Natural killer cell (primary cell): ENCODE measurements around the gene COIL. TPM values are rescaled to one million over a fixed set of nuclear protein-coding genes. Genes with fewer than 3 reads are reported as not detected.

Experiments
- ATAC-seq, 3 donors: fragments of 150-1000 bp in 2 of 3; fragments of 200-7000 bp in 1 of 3; cut with Tn5 transposase; 1 replicate in 1 of 3; 2 replicates in 2 of 3; pipeline ENCODE4 v1.10.0; 2021; ENCODE audit warnings: mild to moderate bottlenecking in 2 of 3, moderate library complexity in 2 of 3
- DNase-seq, 2 donors: peaks; one replicate each; pipeline versions ENCODE4 v3.0.0 to v3.0.0-alpha.2; 2013 to 2021; ENCODE audit warnings: mixed read lengths in 1 of 2
- H3K27ac ChIP-seq: one replicate; pipeline ENCODE4 v1.5.1; 2013; ENCODE audit warnings: mild to moderate bottlenecking, low read length
- H3K27me3 ChIP-seq: one replicate; pipeline ENCODE4 v1.6.1; 2013; ENCODE audit warnings: low read length; ENCODE audit not compliant: control insufficient read depth, insufficient read depth
- H3K36me3 ChIP-seq: one replicate; pipeline ENCODE4 v1.6.1; 2013; ENCODE audit warnings: low read length; ENCODE audit not compliant: control insufficient read depth, insufficient read depth
- H3K4me1 ChIP-seq: one replicate; pipeline ENCODE4 v1.6.1; 2013; ENCODE audit warnings: low read length; ENCODE audit not compliant: control insufficient read depth, insufficient read depth
- H3K4me3 ChIP-seq: one replicate; pipeline ENCODE4 v1.5.1; 2013; ENCODE audit warnings: low read length
- H3K9me3 ChIP-seq: one replicate; pipeline ENCODE4 v1.6.1; 2013; ENCODE audit warnings: low read length; ENCODE audit not compliant: control insufficient read depth, insufficient read depth
- H3K27ac Mint-ChIP-seq, 2 donors: one replicate each; pipeline ENCODE4 v1.8.0; 2022; ENCODE audit warnings: mild to moderate bottlenecking in 2 of 2, mixed read lengths in 2 of 2, moderate library complexity in 1 of 2
- H3K27me3 Mint-ChIP-seq, 2 donors: one replicate each; pipeline ENCODE4 v1.8.0; 2022; ENCODE audit warnings: low read depth in 2 of 2, mixed read lengths in 2 of 2
- H3K36me3 Mint-ChIP-seq: one replicate; pipeline ENCODE4 v1.8.0; 2022; ENCODE audit warnings: mixed read lengths
- H3K4me1 Mint-ChIP-seq, 2 donors: one replicate each; pipeline ENCODE4 v1.8.0; 2022; ENCODE audit warnings: mixed read lengths in 2 of 2
- H3K4me3 Mint-ChIP-seq: one replicate; pipeline ENCODE4 v1.8.0; 2022; ENCODE audit warnings: mild to moderate bottlenecking, moderate library complexity, mixed read lengths
- H3K9me3 Mint-ChIP-seq, 2 donors: one replicate each; pipeline ENCODE4 v1.8.0; 2022; ENCODE audit warnings: mixed read lengths in 2 of 2
- CTCF ChIP-seq: fragments of 200-600 bp; IDR thresholded peaks from one replicate; pipeline ENCODE4 v1.8.0; 2022; ENCODE audit warnings: antibody characterized with exemption
- WGBS: methylation state at CpG from one replicate; pipeline ENCODE4 v1.1.7; 2013; ENCODE audit warnings: missing lambda C conversion rate; ENCODE audit not compliant: insufficient coverage; 5-methylcytosine and 5-hydroxymethylcytosine counted together
- intact Hi-C: fragments of 100-400 bp; cut with micrococcal nuclease; formaldehyde crosslinking; loops from one replicate; pipeline ENCODE4 v1.14.2; 2022
- total RNA-seq, 4 donors: library from RNA; stranded (reverse); fragments of 120-200 nt in 1 of 4; gene quantifications; one replicate each; pipeline versions ENCODE4 v1.2.3 to v1.2.4, GENCODE V29; 2013 to 2022

COIL gene
- total RNA-seq, 3 donors from 2014 or later (not counting 1 experiment from before 2014, with no cell fraction given), result 18.6 to 23.8 (median 20.6) TPM

GRCh38 chr17:56929362-56929969 lies 31.4 kb downstream of the COIL start:
- peaks cover 0 to 4% of the 10 kb centered on the region in 2 donors for H3K27me3 Mint-ChIP-seq

GRCh38 chr17:56928586-56928985 lies 32.3 kb downstream of the COIL start:
- Mint-ChIP-seq H3K4me1 (peaks cover 2% of the 10 kb centered on the region in 2 donors), H3K36me3 (no peaks in the 10 kb centered on the region), H3K4me3 (no peak overlapping the region), H3K27ac (no peak overlapping the region), H3K9me3 (no peaks in the 10 kb centered on the region), H3K27me3 (peaks cover 0 to 4% of the 10 kb centered on the region in 2 donors)
- Histone ChIP-seq H3K4me3 (no peak overlapping the region), H3K36me3 (no peaks in the 10 kb centered on the region), H3K4me1 (no peaks in the 10 kb centered on the region), H3K9me3 (no peaks in the 10 kb centered on the region), H3K27ac (no peak overlapping the region), H3K27me3 (no peaks in the 10 kb centered on the region)
- DNase-seq (no peak), ATAC-seq (no peak)
- 71% methylated on average over 1 of the region's 2 CpGs for WGBS
- TF ChIP-seq CTCF, result no peak
- intact Hi-C loops, result no loop called here

More at GRCh38 chr17:56929362-56929969, 31.4 kb downstream of the COIL start:
- Histone ChIP-seq H3K4me1 (no peaks in the 10 kb centered on the region), H3K27ac (no peak overlapping the region), H3K4me3 (no peak overlapping the region), H3K36me3 (no peaks in the 10 kb centered on the region), H3K9me3 (no peaks in the 10 kb centered on the region), H3K27me3 (no peaks in the 10 kb centered on the region)
- DNase-seq (no peak), ATAC-seq (no peak)
- TF ChIP-seq CTCF, result no peak
- Mint-ChIP-seq H3K36me3 (no peaks in the 10 kb centered on the region), H3K4me3 (no peak overlapping the region), H3K27ac (no peak overlapping the region), H3K9me3 (no peaks in the 10 kb centered on the region), H3K4me1 (peaks cover 10 to 11% of the 10 kb centered on the region in 2 donors)
- intact Hi-C loops, result no loop called here

GRCh38 chr17:56926704-56927103 lies 34.1 kb downstream of the COIL start:
- no peaks in the 10 kb centered on the region for H3K4me1 Mint-ChIP-seq
- Histone ChIP-seq H3K27ac (no peak overlapping the region), H3K9me3 (no peaks in the 10 kb centered on the region), H3K36me3 (no peaks in the 10 kb centered on the region), H3K4me3 (no peak overlapping the region), H3K4me1 (no peaks in the 10 kb centered on the region), H3K27me3 (no peaks in the 10 kb centered on the region)
- no peak overlapping the region for H3K4me3 Mint-ChIP-seq
- TF ChIP-seq CTCF, result no peak
- ATAC-seq (no peak), DNase-seq (no peak)
- H3K27me3 Mint-ChIP-seq, result peaks cover 4 to 7% of the 10 kb centered on the region in 2 donors
- 86% methylated on average over 2 of the region's 2 CpGs for WGBS
- intact Hi-C loops, result no loop called here
- H3K9me3 Mint-ChIP-seq, result no peaks in the 10 kb centered on the region
- H3K36me3 Mint-ChIP-seq, result no peaks in the 10 kb centered on the region
- H3K27ac Mint-ChIP-seq, result no peak overlapping the region

GRCh38 chr17:56926270-56926669 lies 34.6 kb downstream of the COIL start:
- no peak overlapping the region for H3K27ac ChIP-seq
- no peaks in the 10 kb centered on the region for H3K9me3 Mint-ChIP-seq
- no peak overlapping the region for H3K4me3 ChIP-seq
- no peaks in the 10 kb centered on the region for H3K36me3 ChIP-seq
- no peaks in the 10 kb centered on the region for H3K27me3 ChIP-seq
- no peaks in the 10 kb centered on the region for H3K4me1 Mint-ChIP-seq
- TF ChIP-seq CTCF, result no peak
- no peak overlapping the region for H3K27ac Mint-ChIP-seq
- no peak for ATAC-seq
- no peaks in the 10 kb centered on the region for H3K4me1 ChIP-seq
- no peaks in the 10 kb centered on the region for H3K36me3 Mint-ChIP-seq
- no peak overlapping the region for H3K4me3 Mint-ChIP-seq
- no peaks in the 10 kb centered on the region for H3K9me3 ChIP-seq
- H3K27me3 Mint-ChIP-seq, result peaks cover 4 to 8% of the 10 kb centered on the region in 2 donors
- intact Hi-C loops, result no loop called here
- DNase-seq, result no peak
